Measurements from ENCODE around the gene COL9A3.

Gene COL9A3

GRCh38 chr20:62880935-62881661, 64.2 kb downstream of the COL9A3 start:
- no peak for DNase-seq (ENCODE audit: low read depth)

GRCh38 chr20:62881662-62882395, 65.0 kb downstream of the COL9A3 start:
- DNase-seq (ENCODE audit: low read depth) = no peak

GRCh38 chr20:62882426-62882825, 65.6 kb downstream of the COL9A3 start:
- DNase-seq (ENCODE audit: low read depth) = no peak

- DNase-seq (ENCODE audit: low read depth) = no peak
These were observed 67.7 kb downstream of the COL9A3 start for GRCh38 chr20:62884556-62884955.

GRCh38 chr20:62885046-62885895, 68.4 kb downstream of the COL9A3 start:
- DNase-seq (ENCODE audit: low read depth) = no peak

GRCh38 chr20:62885896-62886708, 69.3 kb downstream of the COL9A3 start:
- DNase-seq (ENCODE audit: low read depth) = no peak

GRCh38 chr20:62886709-62887058, 69.8 kb downstream of the COL9A3 start:
- DNase-seq (ENCODE audit: low read depth) = no peak

- DNase-seq (ENCODE audit: low read depth) = peak; percentile 95
These were observed 70.5 kb downstream of the COL9A3 start for GRCh38 chr20:62887152-62887859.

- DNase-seq (ENCODE audit: low read depth) = no peak
These were observed 71.0 kb downstream of the COL9A3 start for GRCh38 chr20:62887860-62888239.

- DNase-seq (ENCODE audit: low read depth) = no peak
These were observed 71.6 kb downstream of the COL9A3 start for GRCh38 chr20:62888406-62888805.

- no peak for DNase-seq (ENCODE audit: low read depth)
These were observed 72.1 kb downstream of the COL9A3 start for GRCh38 chr20:62888910-62889309.

GRCh38 chr20:62889411-62889810, 72.6 kb downstream of the COL9A3 start:
- DNase-seq (ENCODE audit: low read depth) = no peak

- no peak for DNase-seq (ENCODE audit: low read depth)
These were observed 73.0 kb downstream of the COL9A3 start for GRCh38 chr20:62889871-62890270.

GRCh38 chr20:62890444-62890843, 73.6 kb downstream of the COL9A3 start:
- no peak for DNase-seq (ENCODE audit: low read depth)

All from EH (cell line).